Epithelial cell of esophagus (primary cell): Measurements from ENCODE around the gene POTEC.
A peak's percentile ranks its signal among the peaks of the same experiment; 100 is the strongest.
"Not testable (repeated sequence)": the region's sequence is repeated elsewhere in the genome, so short reads cannot be mapped to it uniquely, and the experiment has no call there.

ENCODE experiments used
- DNase-seq: peaks from one replicate; pipeline ENCODE4 v3.0.0; 2010; ENCODE audit warnings: low read depth
- H3K4me3 ChIP-seq: 2 replicates; pipeline ENCODE4 v1.5.1; 2011; ENCODE audit warnings: mild to moderate bottlenecking, low read length, control low read depth

The POTEC gene

DNA sequence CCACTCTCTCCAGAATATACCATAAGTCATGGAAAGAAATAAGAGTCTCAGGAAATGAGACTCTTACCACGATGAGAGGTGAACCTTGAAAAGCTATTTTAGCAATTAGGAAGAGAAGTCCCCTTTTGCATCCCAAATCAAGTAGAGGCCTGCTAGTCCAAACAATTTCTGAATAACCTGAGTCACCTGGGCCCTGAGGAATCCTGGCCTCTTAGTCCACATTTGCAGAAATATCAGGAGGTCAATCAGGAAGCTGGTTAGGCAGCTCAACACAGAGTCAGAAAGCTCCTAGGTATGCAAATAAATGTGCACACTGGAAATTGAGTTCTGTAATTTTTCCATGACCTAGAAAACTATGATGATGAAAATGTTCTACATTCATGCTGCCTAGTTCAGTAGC, 77.4 kb downstream of the POTEC start:
- DNase-seq, result peak; percentile 5
- H3K4me3 ChIP-seq, result not testable (repeated sequence)
